Sigmoid colon (tissue), 7 donors: ENCODE results near the gene EFHB. TPM values are rescaled to one million over a fixed set of nuclear protein-coding genes. Genes with fewer than 3 reads are reported as not detected.

Source experiments
- DNase-seq: peaks from one replicate; pipeline ENCODE4 v3.0.0-alpha.2; 2019
- H3K27ac ChIP-seq, 4 donors: fragments of 200-600 bp; sonication (generic); one replicate each; pipeline ENCODE4 v1.5.1; 2016 to 2019; ENCODE audit warnings: mild to moderate bottlenecking in 1 of 4
- H3K27me3 ChIP-seq, 3 donors: fragments of 200-600 bp; sonication (generic); one replicate each; pipeline ENCODE4 v1.5.1; 2019; ENCODE audit warnings: mild to moderate bottlenecking in 1 of 3
- H3K36me3 ChIP-seq, 4 donors: fragments of 200-600 bp; sonication (generic); one replicate each; pipeline ENCODE4 v1.5.1; 2016 to 2019
- H3K4me1 ChIP-seq, 4 donors: fragments of 200-600 bp; sonication (generic); one replicate each; pipeline ENCODE4 v1.5.1; 2017 to 2019
- H3K4me3 ChIP-seq, 4 donors: fragments of 200-600 bp; sonication (generic); one replicate each; pipeline ENCODE4 v1.5.1; 2017 to 2019; ENCODE audit warnings: mild to moderate bottlenecking in 2 of 4, moderate library complexity in 1 of 4
- H3K9me3 ChIP-seq, 4 donors: fragments of 200-600 bp in 3 of 4; sonication (generic) in 3 of 4; one replicate each; pipeline versions ENCODE4 v1.5.1 to v1.6.1; 2013 to 2019
- EP300 ChIP-seq, 4 donors: sonication (generic); formaldehyde crosslinking; IDR thresholded peaks; one replicate each; pipeline ENCODE4 v1.6.1; 2017; ENCODE audit warnings: antibody characterized with exemption in 4 of 4
- POLR2A ChIP-seq, 2 donors: fragments of 450-650 bp; IDR thresholded peaks; one replicate each; pipeline ENCODE4 v1.6.1; 2016; ENCODE audit warnings: antibody characterized with exemption in 2 of 2, mild to moderate bottlenecking in 2 of 2, moderate library complexity in 2 of 2
- POLR2AphosphoS5 ChIP-seq, 4 donors: sonication (generic); formaldehyde crosslinking; IDR thresholded peaks; one replicate each; pipeline ENCODE4 v1.6.1; 2017; ENCODE audit warnings: antibody characterized with exemption in 4 of 4
- WGBS, 2 donors: extraction: QIAGEN DNeasy Blood & Tissue Kit; methylation state at CpG; one replicate each; pipeline ENCODE4 v1.1.7; 2013; 5-methylcytosine and 5-hydroxymethylcytosine counted together
- intact Hi-C: fragments of 100-400 bp; cut with DNase I; formaldehyde crosslinking; loops from one replicate; pipeline ENCODE4 v1.15.1; 2023
- polyA plus RNA-seq, 3 donors: library from polyadenylated mRNA; stranded (reverse); fragments of 200-250 nt; gene quantifications; one replicate each; pipeline ENCODE4 v1.2.3, GENCODE V29; 2013
- total RNA-seq, 4 donors: library from RNA; depleted of rRNA; stranded (reverse); fragments of >200 nt; gene quantifications; one replicate each; pipeline ENCODE4 v1.1.0, GENCODE V29; 2016
- TF ChIP-seq, protein P1 (sequence below), 4 experiments: fragments of 450-650 bp in 3 of 4; fragments of 200-600 bp in 1 of 4; IDR thresholded peaks; one replicate each; pipeline ENCODE4 v1.5.1; 2016 to 2019; ENCODE audit warnings: antibody characterized with exemption in 4 of 4, mild to moderate bottlenecking in 3 of 4, moderate library complexity in 2 of 4
- donor health status: healthy with polysubstance abuse.
- donor health status: Bipolar disorder and iron deficiency.
- donor health status: healthy.

The EFHB gene
- total and polyA plus RNA-seq, 7 donors, result 0.41 to 2.9 (median 0.47) TPM; not detected in 2

DNA sequence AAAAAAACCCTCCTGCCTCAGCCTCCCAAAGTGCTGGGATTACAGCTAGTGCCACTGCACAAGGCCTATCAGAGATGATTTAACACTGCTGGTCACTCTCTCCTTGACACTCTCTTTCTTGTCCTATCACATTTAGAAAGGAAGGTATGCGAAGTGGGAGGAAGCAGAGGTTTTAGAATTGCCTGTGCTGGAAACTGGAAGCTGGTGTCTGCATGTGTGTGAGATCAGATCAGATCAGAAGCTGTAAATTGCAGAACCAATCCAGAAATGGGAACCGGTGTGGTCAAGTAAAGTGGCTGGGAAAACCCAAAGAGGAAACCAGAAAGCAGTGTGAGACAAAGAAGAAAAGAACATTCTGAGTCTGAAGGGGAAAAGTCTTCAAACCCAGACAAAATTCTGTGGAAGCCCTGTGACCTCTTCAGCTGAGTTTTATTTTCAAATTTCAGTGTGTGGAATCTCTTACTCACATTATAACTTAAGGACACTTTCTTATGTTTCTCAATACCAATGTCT is 2.8 kb downstream of the EFHB start:
- TF ChIP-seq, protein P1, sequence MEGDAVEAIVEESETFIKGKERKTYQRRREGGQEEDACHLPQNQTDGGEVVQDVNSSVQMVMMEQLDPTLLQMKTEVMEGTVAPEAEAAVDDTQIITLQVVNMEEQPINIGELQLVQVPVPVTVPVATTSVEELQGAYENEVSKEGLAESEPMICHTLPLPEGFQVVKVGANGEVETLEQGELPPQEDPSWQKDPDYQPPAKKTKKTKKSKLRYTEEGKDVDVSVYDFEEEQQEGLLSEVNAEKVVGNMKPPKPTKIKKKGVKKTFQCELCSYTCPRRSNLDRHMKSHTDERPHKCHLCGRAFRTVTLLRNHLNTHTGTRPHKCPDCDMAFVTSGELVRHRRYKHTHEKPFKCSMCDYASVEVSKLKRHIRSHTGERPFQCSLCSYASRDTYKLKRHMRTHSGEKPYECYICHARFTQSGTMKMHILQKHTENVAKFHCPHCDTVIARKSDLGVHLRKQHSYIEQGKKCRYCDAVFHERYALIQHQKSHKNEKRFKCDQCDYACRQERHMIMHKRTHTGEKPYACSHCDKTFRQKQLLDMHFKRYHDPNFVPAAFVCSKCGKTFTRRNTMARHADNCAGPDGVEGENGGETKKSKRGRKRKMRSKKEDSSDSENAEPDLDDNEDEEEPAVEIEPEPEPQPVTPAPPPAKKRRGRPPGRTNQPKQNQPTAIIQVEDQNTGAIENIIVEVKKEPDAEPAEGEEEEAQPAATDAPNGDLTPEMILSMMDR (IDR thresholded peaks at IDR 0.05), result no peak
- TF ChIP-seq EP300 (IDR thresholded peaks at IDR 0.05) (no peak), POLR2A (IDR thresholded peaks at IDR 0.05) (no peak), POLR2AphosphoS5 (IDR thresholded peaks at IDR 0.05) (no peak)
- no peaks in the 10 kb centered on the region for H3K36me3 ChIP-seq
- H3K27me3 ChIP-seq, result no peaks in the 10 kb centered on the region
- no peak for DNase-seq
- H3K4me1 ChIP-seq, result no peaks in the 10 kb centered on the region
- 49 to 75% methylated on average over 2 of the region's 2 CpGs for WGBS, 2 donors
- H3K4me3 ChIP-seq, result no peak overlapping the region
- intact Hi-C loops, result no loop called here
- H3K27ac ChIP-seq, result no peak overlapping the region
- H3K9me3 ChIP-seq, result no peaks in the 10 kb centered on the region

DNA sequence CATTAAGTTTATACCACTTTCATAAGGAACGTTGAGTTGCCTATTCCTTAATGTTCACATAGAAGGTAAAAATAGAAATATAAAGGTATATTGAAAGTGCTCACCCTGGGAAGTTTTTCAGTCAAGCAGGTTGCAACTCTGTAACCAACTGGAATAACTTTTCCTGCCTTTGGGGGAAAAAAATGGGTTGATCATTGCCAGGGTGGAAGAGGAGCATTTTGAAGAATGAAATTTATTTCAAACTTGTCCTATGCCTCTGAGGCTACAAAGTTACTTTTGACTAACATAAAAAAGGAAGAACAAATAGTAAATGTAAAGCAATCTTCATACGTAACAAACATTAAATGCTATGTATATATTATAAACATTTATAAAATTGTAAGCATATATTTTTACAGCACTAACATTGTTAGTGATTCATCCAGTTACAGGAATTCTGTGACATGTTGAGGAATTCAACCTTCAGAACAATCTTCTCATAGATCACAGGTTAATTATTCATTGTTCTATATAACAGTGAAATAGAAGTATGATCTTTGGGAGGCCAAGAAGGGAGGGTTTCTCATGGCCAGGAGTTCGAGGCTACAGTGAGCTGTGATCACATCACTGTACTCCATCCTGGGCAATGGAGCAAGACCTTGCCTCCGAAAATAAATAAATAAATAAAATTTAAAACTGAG is 13.5 kb downstream of the EFHB start:
- 73 to 80% methylated on average over 4 of the region's 4 CpGs for WGBS, 2 donors
- TF ChIP-seq POLR2AphosphoS5 (IDR thresholded peaks at IDR 0.05), result no peak
- TF ChIP-seq POLR2A (IDR thresholded peaks at IDR 0.05), result no peak
- no peak for TF ChIP-seq EP300 (IDR thresholded peaks at IDR 0.05)
- TF ChIP-seq, protein P1 (IDR thresholded peaks at IDR 0.05), result no peak
- no peaks in the 10 kb centered on the region for H3K36me3 ChIP-seq
- no peaks in the 10 kb centered on the region for H3K27me3 ChIP-seq
- DNase-seq, result no peak
- no peaks in the 10 kb centered on the region for H3K4me1 ChIP-seq
- H3K27ac ChIP-seq, result no peak overlapping the region
- no peak overlapping the region for H3K4me3 ChIP-seq
- intact Hi-C loops, result no loop called here
- no peaks in the 10 kb centered on the region for H3K9me3 ChIP-seq

DNA sequence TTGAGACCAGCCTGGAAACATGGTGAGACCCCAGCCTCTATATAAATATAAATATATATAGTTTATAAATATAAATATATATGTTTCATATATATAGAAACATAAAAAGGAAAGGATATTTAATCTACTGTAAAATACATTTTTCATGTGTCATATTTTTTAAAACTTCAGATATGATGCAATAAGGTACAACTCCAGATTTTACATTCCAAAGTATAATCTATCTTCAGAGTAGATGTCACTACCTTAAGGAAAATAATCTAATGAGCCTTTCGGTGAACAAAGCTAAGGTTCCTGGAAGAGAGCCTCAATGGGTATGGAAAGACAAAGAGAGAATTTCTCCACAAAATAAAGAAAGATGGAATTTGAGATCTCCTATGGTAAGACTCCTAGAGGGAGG is 16.9 kb downstream of the EFHB start:
- H3K9me3 ChIP-seq, result peaks cover 0 to 6% (median 0%) of the 10 kb centered on the region in 4 donors
- intact Hi-C loops, result no loop called here
- no peaks in the 10 kb centered on the region for H3K4me1 ChIP-seq
- TF ChIP-seq POLR2AphosphoS5 (IDR thresholded peaks at IDR 0.05) (no peak), POLR2A (IDR thresholded peaks at IDR 0.05) (no peak), EP300 (IDR thresholded peaks at IDR 0.05) (no peak)
- TF ChIP-seq, protein P1 (IDR thresholded peaks at IDR 0.05), result no peak
- no peak overlapping the region for H3K4me3 ChIP-seq
- H3K27ac ChIP-seq, result no peak overlapping the region
- H3K36me3 ChIP-seq, result peaks cover 0 to 2% (median 0%) of the 10 kb centered on the region in 4 donors
- DNase-seq, result no peak
- 97 to 98% methylated on average over 1 of the region's 1 CpG for WGBS, 2 donors
- no peaks in the 10 kb centered on the region for H3K27me3 ChIP-seq

DNA sequence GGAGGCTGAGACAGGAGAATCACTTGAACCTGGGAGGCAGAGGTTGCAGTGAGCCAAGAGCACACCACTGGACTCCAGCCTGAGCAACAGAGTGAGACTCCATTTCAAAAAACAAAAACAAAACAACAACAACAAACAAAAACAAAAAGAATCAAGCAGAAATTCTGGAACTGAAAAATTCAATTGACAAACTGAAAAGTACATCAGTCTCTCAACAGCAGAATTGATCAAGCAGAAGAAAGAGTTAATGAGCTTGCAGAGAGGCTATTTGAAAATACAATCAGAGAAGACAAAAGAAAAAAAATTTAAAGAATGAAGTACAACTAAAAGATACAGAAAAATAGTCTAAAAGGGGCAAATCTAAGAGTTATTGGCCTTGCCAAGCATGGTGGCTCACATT is 22.6 kb downstream of the EFHB start:
- Histone ChIP-seq H3K27me3 (no peaks in the 10 kb centered on the region), H3K36me3 (peaks cover 0 to 2% (median 0%) of the 10 kb centered on the region in 4 donors), H3K27ac (no peak overlapping the region), H3K4me3 (no peak overlapping the region), H3K4me1 (no peaks in the 10 kb centered on the region), H3K9me3 (peaks cover 0 to 6% (median 0%) of the 10 kb centered on the region in 4 donors)
- intact Hi-C loops, result no loop called here
- TF ChIP-seq, protein P1 (IDR thresholded peaks at IDR 0.05), result no peak
- no peak for TF ChIP-seq EP300 (IDR thresholded peaks at IDR 0.05)
- no peak for TF ChIP-seq POLR2AphosphoS5 (IDR thresholded peaks at IDR 0.05)
- TF ChIP-seq POLR2A (IDR thresholded peaks at IDR 0.05), result no peak
- DNase-seq, result no peak
